A204.1 (cell line): Measurements from ENCODE around the gene KCNN1.
"Not testable (repeated sequence)": the region's sequence is repeated elsewhere in the genome, so short reads cannot be mapped to it uniquely, and the experiment has no call there.

ENCODE experiments used
- FAIRE-seq: peaks from 2 replicates; lab custom pipeline; 2012; peaks lifted over from hg19 to GRCh38; lab: Jason Lieb, UNC

KCNN1 gene

DNA sequence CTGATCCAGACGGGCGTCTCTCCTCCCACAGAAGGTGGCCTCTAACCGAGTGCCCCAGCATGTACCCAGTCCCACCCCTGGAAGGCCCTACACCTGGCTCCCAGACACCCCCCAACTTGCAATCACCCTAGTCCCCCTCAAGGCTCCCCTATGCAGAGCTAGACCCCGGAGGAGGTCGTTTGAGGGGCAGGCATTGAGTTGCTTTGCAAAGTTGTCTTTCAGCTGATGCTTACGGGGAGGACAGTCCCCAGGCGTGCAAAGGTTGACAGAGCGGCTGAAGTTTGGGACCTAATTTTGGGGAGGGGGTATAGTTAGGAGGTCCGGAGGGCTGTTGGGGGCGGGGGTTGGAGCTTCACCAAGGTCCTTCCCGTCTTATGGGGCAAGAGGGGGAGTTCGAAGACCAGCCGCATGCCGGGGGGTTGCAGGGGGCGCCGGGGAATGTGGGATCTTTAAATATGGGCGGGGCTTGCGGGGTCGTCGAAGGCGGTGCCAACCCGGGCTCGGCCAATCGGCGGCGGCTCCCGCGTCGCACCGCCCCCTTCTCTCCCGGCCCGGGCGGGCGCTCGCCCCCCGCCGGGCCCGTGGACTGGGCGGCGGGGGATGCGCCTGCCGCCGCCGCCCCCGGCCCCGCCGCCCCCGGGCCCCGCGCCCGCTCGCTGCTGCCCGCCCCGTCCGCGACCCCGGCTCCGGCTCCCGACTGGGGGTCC lies at the start of gene KCNN1:
Gene KCNN1, plus strand, starts transcription at position 558 of the 707 bp plus-strand sequence. CDS start 6,782 bp downstream, outside the sequence.
- FAIRE-seq: no peak

DNA sequence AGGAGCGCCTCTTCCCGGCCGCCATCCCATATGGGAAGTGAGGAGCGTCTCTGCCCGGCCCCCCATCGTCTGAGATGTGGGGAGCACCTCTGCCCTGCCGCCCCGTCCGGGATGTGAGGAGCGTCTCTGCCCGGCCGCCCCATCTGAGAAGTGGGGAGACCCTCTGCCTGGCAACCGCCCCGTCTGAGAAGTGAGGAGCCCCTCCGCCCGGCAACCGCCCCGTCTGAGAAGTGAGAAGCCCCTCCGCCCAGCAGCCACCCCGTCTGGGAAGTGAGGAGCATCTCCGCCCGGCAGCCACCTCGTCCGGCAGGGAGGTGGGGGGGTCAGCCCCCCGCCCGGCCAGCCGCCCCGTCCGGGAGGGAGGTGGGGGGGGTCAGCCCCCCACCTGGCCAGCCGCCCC lies 48.8 kb upstream of the KCNN1 start:
- FAIRE-seq: not testable (repeated sequence)

DNA sequence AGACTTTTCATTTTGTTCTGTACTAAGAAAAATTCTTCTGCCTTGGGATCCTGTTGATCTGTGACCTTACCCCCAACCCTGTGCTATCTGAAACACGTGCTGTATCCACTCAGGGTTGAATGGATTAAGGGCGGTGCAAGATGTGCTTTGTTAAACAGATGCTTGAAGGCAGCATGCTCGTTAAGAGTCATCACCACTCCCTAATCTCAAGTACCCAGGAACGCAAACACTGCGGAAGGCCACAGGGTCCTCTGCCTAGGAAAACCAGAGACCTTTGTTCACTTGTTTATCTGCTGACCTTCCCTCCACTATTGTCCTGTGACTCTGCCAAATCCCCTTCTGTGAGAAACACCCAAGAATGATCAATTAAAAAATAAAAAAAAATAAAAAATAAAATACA lies 47.8 kb upstream of the KCNN1 start:
- not testable (repeated sequence) for FAIRE-seq

DNA sequence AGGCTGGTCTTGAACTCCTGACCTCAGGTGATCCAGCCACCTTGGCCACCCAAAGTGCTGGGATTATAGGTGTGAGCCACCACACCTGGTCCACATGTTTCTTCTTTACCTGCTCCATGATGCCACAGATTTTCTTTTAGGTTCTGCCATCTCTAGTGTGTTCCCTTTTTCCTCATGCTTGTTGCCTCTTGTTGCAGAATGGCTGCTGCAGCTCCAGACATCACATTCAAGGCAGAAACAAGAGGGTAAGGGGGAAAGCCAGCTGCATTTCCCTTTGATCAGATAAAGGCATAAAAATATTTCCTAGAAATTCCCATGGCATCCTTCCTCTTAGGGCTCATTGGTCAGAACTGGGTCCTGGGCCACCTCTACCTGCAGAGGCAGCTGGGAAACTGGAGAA lies 46.4 kb upstream of the KCNN1 start:
- no peak for FAIRE-seq

DNA sequence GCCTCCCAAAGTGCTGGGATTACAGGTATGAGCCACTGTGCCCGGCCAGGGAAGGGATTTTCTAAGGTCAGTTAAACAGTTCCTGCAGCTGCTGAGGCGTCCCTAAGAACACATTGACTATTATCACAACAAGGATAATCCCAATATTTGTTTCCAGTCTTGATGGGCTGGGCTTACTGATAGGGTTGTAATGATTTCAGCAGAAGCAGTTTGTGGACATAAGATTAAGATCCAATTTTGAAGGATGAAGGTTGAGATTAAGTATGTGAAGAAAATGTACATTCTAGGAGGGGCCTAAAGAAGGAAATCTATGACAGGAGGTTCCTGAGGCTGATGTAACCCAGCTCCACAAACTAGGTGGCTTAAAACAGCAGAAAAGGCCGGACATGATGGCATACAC lies 44.8 kb upstream of the KCNN1 start:
- no peak for FAIRE-seq

DNA sequence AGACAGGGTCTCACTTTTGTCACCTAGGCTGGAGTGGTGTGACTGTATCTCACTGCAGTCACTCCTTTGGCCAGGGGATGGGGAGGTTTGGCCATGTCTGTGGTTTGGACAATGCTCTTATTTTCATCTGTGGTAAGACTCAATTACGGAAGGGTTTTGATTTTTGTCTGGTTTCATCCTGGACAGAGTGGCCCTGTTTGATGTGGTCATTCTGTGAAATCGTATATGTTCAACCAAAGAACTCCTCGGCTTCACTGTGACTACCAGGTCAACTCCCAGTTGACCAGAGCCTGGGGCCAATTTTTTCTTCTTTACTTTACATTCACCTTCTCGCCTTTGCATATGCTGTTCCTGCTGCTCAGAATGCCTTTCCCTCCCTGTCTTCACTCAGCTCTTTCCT lies 40.9 kb upstream of the KCNN1 start:
- no peak for FAIRE-seq

DNA sequence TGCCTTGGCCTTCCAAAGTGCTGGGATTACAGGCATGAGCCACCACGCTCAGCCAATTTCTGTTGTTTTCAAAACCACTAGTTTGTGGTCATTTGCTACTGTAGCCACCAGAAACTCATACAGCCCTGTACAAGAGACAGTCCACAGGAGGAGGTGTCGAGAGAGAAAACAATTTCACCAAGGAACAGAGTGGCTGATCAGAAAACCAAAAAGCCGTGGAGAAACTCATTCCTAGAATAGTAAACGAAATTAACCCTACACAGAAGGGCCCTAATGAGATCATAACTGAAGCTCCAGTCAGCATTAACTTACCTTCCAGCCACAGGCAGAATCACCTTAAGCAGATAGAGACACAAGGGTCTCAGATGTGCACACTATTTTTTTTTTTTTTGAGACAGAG lies 37.9 kb upstream of the KCNN1 start:
- FAIRE-seq: no peak

DNA sequence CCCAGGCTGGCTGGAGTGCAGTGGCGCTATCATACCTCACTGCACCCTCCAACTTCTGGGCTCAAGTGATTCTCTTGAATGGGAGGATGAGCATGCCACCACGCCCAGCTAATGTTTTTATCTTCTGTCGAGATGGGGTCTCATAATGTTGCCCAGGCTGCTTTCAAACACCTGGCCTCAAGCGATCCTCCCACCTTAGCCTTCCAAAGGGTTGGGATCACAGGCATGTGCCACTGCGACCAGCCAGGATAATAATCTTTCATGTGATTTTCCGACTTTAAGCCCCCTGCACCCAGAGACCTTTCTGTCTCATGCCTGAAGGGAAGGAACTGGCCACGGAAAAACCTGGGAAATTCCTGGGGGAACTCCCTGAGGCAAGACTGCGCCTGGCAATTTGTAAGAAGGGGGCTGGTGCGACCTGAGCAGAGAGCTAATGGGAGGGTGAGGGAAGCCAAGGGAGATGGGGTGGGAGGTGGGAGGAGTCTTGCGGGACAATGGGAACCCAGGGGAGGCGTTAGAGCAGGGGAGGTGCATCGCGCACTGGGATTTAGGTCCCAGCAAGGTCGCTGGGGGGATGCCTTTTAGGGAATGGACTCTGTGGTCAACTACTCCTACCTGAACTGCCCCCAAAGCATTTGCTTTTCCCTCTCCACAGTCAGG lies 35.2 kb upstream of the KCNN1 start:
- FAIRE-seq: no peak

DNA sequence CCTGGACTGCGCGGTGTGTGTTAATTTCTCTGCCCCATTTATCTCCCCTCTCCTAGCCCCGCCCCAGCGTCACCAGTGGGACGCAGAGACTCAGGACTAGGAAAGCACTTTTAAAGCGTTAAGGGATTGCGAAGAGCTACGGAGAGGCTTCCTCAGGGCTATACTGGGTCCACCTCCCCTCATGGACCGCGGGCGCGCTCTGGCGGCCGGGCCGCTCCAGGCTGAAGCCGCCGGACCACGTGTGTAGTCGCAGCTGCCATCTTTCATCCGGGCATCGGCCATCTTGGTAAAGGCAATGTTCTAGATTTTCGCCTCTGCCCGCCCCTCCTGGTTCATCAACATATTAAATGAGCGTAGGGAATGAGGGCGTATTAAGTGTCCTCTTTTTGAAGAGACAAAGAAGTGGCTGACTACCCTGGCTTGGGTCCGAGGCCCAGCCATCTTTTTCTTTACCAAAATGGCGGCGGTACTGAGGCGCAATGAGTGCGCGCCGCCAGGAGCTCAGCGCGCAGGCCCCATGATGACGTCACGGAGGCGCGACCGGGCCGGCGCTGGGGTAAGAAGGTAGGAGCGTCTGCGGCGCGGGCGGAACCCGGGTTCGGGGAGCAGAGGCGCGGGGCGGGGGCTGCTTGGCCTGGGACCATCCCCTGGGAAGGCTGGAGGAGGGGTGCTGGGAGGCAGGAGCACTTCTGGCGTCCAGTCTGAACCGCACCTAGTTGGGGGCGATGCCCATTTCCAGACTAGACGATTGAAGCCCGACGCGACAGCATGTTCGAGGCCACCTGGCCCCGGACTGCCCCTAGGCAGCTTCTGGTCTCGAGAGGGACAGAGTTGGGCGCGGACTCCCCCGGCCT lies 34.2 kb upstream of the KCNN1 start, which contains the start of gene CCDC124:
Gene CCDC124, plus strand, starts transcription at position 531 of the 854 bp plus-strand sequence. CDS start 3,406 bp downstream, outside the sequence.
- no peak for FAIRE-seq

DNA sequence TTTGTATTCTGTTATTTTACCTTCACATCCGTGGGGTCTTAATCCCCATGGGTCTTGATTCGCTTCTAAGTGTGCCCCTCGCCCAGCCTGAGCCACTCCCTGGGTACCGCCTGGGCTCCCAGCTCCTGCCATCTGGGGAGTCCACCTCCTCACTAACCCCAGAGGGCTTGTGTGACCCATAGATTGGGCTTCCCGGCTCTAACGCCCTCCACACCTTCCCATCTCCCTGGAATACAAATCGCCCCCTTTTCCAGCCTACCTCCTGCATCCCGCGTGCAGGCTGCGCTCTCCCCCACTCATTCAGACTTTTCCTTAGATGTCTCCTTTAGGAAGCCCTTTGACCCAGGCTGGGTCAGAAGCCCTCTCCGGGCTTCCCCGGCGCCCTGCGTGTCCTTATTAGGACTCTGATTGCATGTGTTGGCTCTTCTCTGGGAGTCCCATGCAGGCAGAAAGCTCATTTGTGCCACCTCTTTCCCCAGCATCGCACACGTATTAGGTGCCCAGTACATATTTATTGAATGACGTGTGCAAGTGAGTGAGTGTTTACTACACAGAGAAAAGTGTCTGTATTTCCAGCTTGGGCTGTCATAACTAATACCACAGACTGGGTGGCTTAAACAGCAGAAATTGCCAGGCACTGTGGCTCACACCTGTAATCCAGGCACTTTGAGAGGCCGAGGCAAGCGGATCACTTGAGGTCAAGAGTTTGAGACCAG lies 33.3 kb upstream of the KCNN1 start:
- no peak for FAIRE-seq

DNA sequence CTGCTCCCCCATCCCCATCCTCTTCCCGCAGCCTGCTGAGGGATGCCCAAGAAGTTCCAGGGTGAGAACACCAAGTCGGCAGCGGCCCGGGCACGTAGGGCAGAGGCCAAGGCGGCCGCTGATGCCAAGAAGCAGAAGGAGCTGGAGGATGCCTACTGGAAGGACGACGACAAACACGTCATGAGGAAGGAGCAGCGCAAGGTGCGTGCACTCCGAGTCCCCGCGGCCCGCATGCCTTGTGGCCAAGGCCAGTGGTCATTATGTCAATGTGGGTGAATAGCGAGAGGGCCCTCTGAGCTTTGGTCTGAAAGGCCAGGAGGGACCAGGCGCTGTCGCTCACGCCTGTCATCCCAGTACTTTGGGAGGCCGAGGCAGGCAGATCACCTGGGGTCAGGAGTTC lies 30.5 kb upstream of the KCNN1 start:
- no peak for FAIRE-seq

DNA sequence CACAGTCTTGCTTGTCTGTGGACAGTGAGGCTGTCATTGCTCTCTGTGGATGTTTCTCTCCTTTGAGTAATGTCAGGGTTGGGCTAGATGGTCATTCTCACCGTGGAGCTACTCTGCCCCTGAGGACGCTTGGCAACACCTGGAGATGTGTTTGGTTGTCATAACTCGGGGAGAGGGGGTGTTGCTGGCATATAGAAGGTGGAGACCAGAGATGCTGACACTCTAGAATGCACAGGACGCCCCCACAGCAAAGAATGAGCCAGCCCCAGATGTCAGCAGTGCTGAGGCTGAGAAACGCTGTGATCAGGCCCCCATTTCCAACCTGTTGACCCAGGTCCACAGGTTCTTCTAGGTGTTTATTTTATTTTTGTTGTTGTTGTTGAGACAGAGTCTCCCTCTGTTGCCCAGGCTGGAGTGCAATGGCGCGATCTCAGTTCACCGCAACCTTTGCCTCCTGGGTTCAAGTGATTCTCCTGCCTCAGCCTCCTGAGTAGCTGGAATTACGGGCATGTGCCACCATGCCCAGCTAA lies 29.5 kb upstream of the KCNN1 start:
- FAIRE-seq: no peak

DNA sequence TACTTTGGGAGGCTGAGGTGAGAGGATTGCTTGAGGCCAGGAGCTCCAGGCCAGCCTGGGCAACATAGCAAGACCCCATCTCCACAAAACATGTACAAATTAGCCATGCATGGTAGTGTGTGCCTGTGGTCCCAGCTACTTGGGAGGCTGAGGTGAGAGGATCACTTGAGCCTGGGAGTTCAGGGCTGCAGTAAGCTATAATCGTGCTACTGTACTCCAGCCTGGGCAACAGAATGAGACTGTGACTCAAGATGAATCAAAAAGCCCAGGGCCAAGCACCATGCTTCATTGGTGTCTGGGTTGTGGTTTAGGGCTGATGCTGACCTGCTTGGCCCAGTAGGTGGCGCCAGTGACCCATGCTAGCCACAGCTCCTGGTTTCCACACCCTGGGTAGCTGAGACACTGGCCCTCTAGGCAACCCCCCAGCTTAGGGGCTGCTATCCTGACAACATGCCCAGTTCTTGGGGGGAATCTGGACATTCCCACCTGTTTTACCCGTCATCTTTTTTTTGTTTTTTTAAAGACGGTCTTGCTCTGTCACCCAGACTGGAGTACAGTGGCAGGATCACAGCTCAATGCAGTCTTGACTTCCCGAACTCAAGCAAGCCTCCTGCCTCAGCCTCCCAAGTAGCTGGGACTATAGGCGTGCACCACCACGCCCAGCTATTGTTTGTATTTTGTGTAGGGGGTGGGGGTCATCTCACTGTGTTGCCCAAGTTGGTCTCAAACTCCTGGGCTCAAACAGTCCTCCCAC lies 28.6 kb upstream of the KCNN1 start:
- FAIRE-seq: peak; percentile 48

DNA sequence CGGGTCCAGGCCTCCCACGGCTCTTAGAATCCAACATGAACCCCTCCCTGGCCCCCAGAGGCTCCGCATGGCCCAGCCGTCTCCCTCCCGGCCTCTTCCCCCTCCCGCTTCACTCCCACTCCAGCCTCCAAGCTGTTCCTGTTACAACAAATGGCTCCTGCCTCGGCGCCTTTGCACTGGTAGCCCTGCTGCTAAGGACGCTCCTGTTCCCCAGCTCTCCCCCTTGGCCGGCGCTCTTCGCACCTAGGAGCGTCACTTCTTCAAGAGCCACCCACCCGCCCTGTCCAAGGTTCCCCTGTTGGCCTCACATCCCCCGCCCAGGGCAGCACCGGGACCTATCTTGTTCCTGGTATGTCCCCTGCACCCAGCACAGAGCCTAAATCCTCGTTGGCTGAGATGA lies 24.7 kb upstream of the KCNN1 start:
- no peak for FAIRE-seq

DNA sequence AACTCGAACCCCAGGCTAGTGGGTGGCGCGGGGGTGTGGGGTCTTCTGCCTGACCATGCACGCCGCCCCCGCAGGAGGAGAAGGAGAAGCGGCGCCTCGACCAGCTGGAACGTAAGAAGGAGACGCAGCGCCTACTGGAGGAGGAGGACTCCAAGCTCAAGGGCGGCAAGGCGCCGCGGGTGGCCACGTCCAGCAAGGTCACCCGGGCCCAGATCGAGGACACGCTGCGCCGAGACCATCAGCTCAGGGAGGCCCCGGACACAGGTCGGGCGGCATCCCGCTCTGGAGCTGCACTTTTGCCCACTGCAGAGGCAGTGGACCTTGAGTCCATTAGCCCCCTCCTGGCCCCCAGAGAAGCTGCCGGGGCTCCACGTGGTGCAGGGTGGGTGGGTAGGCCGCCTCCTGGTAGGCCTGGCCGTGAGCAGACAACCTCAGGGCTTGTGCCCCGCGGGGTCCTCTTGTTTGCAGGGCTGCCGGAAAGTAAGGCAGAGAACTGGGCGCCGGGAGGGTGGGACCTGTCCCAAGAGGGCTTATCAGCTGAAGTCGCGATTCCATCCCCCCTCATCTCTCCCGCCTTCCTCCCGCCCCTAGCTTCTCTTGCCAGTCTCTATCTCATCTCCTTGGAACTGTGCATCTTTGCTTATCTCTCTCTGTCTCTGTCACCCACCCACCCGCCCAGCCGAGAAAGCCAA lies 24.2 kb upstream of the KCNN1 start:
- FAIRE-seq: no peak

DNA sequence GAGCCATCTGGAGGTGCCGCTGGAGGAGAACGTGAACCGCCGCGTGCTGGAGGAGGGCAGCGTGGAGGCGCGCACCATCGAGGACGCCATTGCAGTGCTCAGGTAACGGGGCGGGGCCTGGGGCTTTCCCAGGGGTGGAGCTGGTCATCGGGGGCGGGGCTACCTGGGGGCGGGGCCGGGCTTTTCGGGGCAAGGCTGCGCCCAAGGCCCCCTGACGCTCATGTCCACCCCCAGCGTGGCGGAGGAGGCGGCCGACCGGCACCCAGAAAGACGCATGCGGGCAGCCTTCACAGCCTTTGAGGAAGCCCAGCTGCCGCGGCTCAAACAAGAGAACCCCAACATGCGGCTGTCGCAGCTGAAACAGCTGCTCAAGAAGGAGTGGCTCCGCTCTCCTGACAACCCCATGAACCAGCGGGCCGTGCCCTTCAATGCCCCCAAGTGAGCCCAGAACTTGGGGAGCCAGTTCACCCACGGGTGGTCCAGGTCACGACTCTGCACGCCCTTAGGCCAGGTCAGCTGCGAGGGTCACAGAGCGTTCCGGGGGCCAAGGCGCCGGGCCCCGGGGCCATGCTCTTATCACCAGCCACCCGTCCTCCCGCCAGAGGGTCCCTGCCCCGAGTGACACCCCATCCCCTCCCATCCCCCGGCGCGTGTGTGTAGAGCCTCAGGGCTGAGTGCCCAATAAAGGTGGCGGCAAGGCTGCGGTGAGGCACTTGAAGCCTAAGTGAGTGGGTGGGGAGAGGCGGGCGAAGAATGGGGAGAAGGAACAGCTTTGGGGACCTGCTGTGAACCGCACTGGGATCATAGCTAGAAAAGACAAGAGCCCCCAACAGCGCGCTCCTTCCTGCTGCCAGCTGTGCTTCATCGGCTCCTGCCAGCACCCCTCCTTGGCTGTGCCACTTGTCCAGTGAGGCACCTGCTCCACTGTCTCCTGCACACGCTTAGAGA lies 23.4 kb upstream of the KCNN1 start:
- FAIRE-seq: no peak

DNA sequence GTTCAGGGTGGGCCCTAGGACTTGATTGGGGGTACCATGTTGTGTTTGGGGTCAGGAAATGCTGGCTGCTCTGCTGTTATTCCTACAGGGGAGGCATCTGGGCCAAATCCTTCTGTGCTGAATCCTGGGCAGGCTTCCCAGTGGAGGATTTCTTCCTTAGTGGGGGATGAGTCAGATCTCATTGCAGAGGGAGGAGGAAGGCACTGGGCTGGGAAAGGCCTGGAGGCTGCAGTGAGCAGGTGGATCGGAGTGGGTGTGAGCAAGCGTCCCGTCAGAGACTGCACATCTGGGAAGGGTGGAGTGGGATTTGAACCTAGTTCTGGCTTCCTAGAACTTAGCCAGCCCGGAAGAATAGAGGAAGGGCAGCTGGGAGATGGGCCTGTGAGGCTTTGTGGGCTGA lies 22.6 kb upstream of the KCNN1 start:
- no peak for FAIRE-seq

DNA sequence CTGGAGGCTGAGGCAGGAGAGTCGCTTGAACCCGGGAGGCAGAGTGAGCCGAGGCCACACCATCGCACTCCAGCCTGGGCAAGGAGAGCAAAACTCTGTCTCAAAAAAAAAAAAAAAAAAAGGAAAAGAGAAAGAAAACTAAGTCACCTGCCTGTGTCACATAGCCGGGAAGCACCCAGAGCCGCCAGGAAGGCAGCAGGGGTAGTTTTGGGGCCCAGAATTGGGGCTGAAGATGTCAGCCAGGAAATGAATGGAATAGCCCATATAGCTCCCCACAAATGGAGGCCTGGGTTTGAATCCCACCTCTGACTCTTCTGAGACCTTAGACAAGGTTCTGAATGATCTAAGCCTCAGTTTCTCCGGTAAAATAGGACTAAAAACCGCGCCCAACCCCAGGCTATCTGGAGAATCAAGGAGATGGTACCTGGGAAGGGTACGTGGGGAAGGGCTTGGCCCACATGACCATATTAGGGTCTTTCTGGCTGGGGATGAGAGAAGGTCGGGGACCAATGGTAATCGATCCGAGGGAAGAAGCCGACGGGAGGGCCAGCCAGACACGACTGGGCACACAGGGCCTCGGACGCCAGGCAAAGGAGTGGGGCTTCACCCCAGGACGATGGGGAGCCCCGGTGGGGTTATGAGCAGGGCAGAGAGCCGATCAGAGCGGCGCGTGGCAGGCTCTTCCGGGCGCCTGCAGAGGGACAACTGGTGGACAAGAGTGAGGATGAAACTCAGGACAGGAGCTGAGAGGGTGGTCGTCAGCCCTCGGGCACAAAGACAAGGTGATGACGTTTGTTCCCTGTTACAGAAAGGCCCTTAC lies 19.7 kb upstream of the KCNN1 start:
- no peak for FAIRE-seq
